Forelimb muscle (tissue), 1 donor: ENCODE results near the gene TMEM88. TPM values are rescaled to one million over a fixed set of nuclear protein-coding genes. Genes with fewer than 3 reads are reported as not detected.
"Not testable (repeated sequence)": the region's sequence is repeated elsewhere in the genome, so short reads cannot be mapped to it uniquely, and the experiment has no call there.

Source experiments
- DNase-seq: peaks from one replicate; pipeline ENCODE4 v3.0.0-alpha.2; 2013; ENCODE audit warnings: low read depth
- polyA plus RNA-seq: library from polyadenylated mRNA; unstranded; fragments of 120-200 nt; gene quantifications from one replicate; pipeline ENCODE4 v1.2.1, GENCODE V29; 2013; ENCODE audit not compliant: insufficient read length

The TMEM88 gene
- polyA plus RNA-seq, 1 donor: 23.0 TPM

GRCh38 chr17:7856011-7856810, 1.3 kb downstream of the TMEM88 start:
- no peak for DNase-seq

- DNase-seq: peak; percentile 99
These were observed 2.2 kb downstream of the TMEM88 start, which contains the start of gene NAA38 for GRCh38 chr17:7856811-7857712. NAA38 (minus strand) TSS chr17:7857559; CDS start chr17:7857463, 96 bp downstream.

- no peak for DNase-seq
These were observed 3.1 kb downstream of the TMEM88 start, which contains the start of gene CYB5D1 for GRCh38 chr17:7857713-7858521. CYB5D1 (plus strand) TSS chr17:7858003; CDS start chr17:7858135, 132 bp downstream.

GRCh38 chr17:7858522-7858810, 3.6 kb downstream of the TMEM88 start:
- DNase-seq: no peak

- no peak for DNase-seq
These were observed 4.2 kb downstream of the TMEM88 start for GRCh38 chr17:7859028-7859427.

GRCh38 chr17:7862692-7863437, 8.0 kb downstream of the TMEM88 start:
- DNase-seq: no peak

GRCh38 chr17:7864384-7864783, 9.5 kb downstream of the TMEM88 start:
- DNase-seq: not testable (repeated sequence)

- no peak for DNase-seq
These were observed 10.3 kb downstream of the TMEM88 start for GRCh38 chr17:7864995-7865650.

GRCh38 chr17:7867881-7868329, 13.0 kb downstream of the TMEM88 start:
- no peak for DNase-seq

- no peak for DNase-seq
These were observed 18.2 kb downstream of the TMEM88 start for GRCh38 chr17:7873051-7873450.

- no peak for DNase-seq
These were observed 21.0 kb downstream of the TMEM88 start for GRCh38 chr17:7875804-7876370.

- no peak for DNase-seq
These were observed 23.4 kb downstream of the TMEM88 start for GRCh38 chr17:7878234-7878633.

GRCh38 chr17:7880076-7880868, 25.4 kb downstream of the TMEM88 start:
- no peak for DNase-seq

GRCh38 chr17:7881276-7882054, 26.6 kb downstream of the TMEM88 start:
- no peak for DNase-seq

GRCh38 chr17:7882068-7882467, 27.2 kb downstream of the TMEM88 start:
- DNase-seq: no peak

- DNase-seq: no peak
These were observed 27.8 kb downstream of the TMEM88 start for GRCh38 chr17:7882629-7883028.

GRCh38 chr17:7883781-7884386, 29.0 kb downstream of the TMEM88 start:
- DNase-seq: no peak
